H9 (cell line): ENCODE data around the gene STKLD1. TPM values are rescaled to one million over a fixed set of nuclear protein-coding genes. Genes with fewer than 3 reads are reported as not detected.

Source experiments
- DNase-seq: peaks from one replicate; pipeline ENCODE4 v3.0.0-alpha.2; 2017
- H2AFZ ChIP-seq: one replicate; pipeline ENCODE4 v1.6.1; 2013; ENCODE audit warnings: mild to moderate bottlenecking, low read length, control low read depth, moderate library complexity
- H2AK5ac ChIP-seq: 2 replicates; pipeline ENCODE4 v1.6.1; 2013; ENCODE audit warnings: low read length, control low read depth, mixed read lengths; ENCODE audit not compliant: insufficient read length
- H2BK120ac ChIP-seq: one replicate; pipeline ENCODE4 v1.6.1; 2013; ENCODE audit warnings: low read depth, mild to moderate bottlenecking, low read length, control low read depth, inconsistent platforms; ENCODE audit not compliant: poor library complexity, severe bottlenecking
- H2BK12ac ChIP-seq: 2 replicates; pipeline ENCODE4 v1.6.1; 2013; ENCODE audit warnings: low read length, control low read depth, mixed read lengths, low read depth; ENCODE audit not compliant: insufficient read length
- H2BK15ac ChIP-seq: 2 replicates; pipeline ENCODE4 v1.6.1; 2013; ENCODE audit warnings: low read depth, low read length, control low read depth
- H2BK20ac ChIP-seq: one replicate; pipeline ENCODE4 v1.6.1; 2013; ENCODE audit warnings: low read depth, mild to moderate bottlenecking, low read length, control low read depth, inconsistent platforms; ENCODE audit not compliant: poor library complexity, severe bottlenecking
- H2BK5ac ChIP-seq: 2 replicates; pipeline ENCODE4 v1.6.1; 2013; ENCODE audit warnings: low read length, control low read depth, mixed read lengths; ENCODE audit not compliant: insufficient read length
- H3K14ac ChIP-seq: 2 replicates; pipeline ENCODE4 v1.6.1; 2013; ENCODE audit warnings: low read length, control low read depth; ENCODE audit not compliant: insufficient read depth
- H3K18ac ChIP-seq: 2 replicates; pipeline ENCODE4 v1.6.1; 2013; ENCODE audit warnings: low read depth, mild to moderate bottlenecking, mixed read lengths, low read length, control low read depth; ENCODE audit not compliant: insufficient read length
- H3K23ac ChIP-seq: 2 replicates; pipeline ENCODE4 v1.6.1; 2013; ENCODE audit warnings: low read length, control low read depth, mixed read lengths, low read depth; ENCODE audit not compliant: insufficient read length
- H3K23me2 ChIP-seq: 2 replicates; pipeline ENCODE4 v1.6.1; 2013; ENCODE audit warnings: low read depth, mild to moderate bottlenecking, mixed read lengths, low read length, control low read depth; ENCODE audit not compliant: insufficient read length, poor library complexity, severe bottlenecking
- H3K27ac ChIP-seq: 2 replicates; pipeline ENCODE4 v1.5.1; 2013; ENCODE audit warnings: low read length, control low read depth, mixed read lengths, low read depth; ENCODE audit not compliant: insufficient read length
- H3K27me3 ChIP-seq: 2 replicates; pipeline ENCODE4 v1.6.1; 2013; ENCODE audit warnings: low read length, control low read depth, inconsistent platforms; ENCODE audit not compliant: insufficient read depth
- H3K4ac ChIP-seq: 2 replicates; pipeline ENCODE4 v1.6.1; 2013; ENCODE audit warnings: low read depth, mild to moderate bottlenecking, control low read depth, inconsistent platforms, low read length, moderate library complexity
- H3K4me1 ChIP-seq: 2 replicates; pipeline ENCODE4 v1.6.1; 2013; ENCODE audit warnings: low read length, control low read depth, inconsistent platforms; ENCODE audit not compliant: insufficient read depth
- H3K4me2 ChIP-seq: 2 replicates; pipeline ENCODE4 v1.6.1; 2013; ENCODE audit warnings: low read length, control low read depth, mixed read lengths; ENCODE audit not compliant: insufficient read length, insufficient read depth
- H3K56ac ChIP-seq: 2 replicates; pipeline ENCODE4 v1.6.1; 2013; ENCODE audit warnings: low read depth, mild to moderate bottlenecking, mixed read lengths, low read length, control low read depth; ENCODE audit not compliant: insufficient read length
- H3K79me1 ChIP-seq: 2 replicates; pipeline ENCODE4 v1.6.1; 2013; ENCODE audit warnings: low read depth, mild to moderate bottlenecking, moderate library complexity, low read length, control low read depth, inconsistent platforms; ENCODE audit not compliant: insufficient read depth, poor library complexity, severe bottlenecking
- H3K79me2 ChIP-seq: 2 replicates; pipeline ENCODE4 v1.6.1; 2013; ENCODE audit warnings: low read length, control low read depth, inconsistent platforms; ENCODE audit not compliant: insufficient read depth
- H3K9ac ChIP-seq: 2 replicates; pipeline ENCODE4 v1.6.1; 2013; ENCODE audit warnings: low read length, control low read depth, mixed read lengths; ENCODE audit not compliant: insufficient read length; ENCODE audit errors: extremely low read depth
- H3K9me3 ChIP-seq: one replicate; pipeline ENCODE4 v1.6.1; 2013; ENCODE audit warnings: low read depth, low read length, inconsistent platforms; ENCODE audit not compliant: control insufficient read depth
- H3T11ph ChIP-seq: one replicate; pipeline ENCODE4 v1.6.1; 2013; ENCODE audit warnings: mild to moderate bottlenecking, low read length, control low read depth, inconsistent platforms
- H4K20me1 ChIP-seq: one replicate; pipeline ENCODE4 v1.6.1; 2013; ENCODE audit not compliant: control insufficient read depth, insufficient read length, insufficient read depth
- H4K5ac ChIP-seq: 2 replicates; pipeline ENCODE4 v1.6.1; 2013; ENCODE audit warnings: low read depth, mild to moderate bottlenecking, mixed read lengths, low read length, control low read depth; ENCODE audit not compliant: insufficient read length
- H4K8ac ChIP-seq: replicated peaks from 2 replicates; pipeline ENCODE4 v1.6.1; 2013; ENCODE audit warnings: low read length, control low read depth, mixed read lengths, low read depth; ENCODE audit not compliant: insufficient read length
- H4K91ac ChIP-seq: 2 replicates; pipeline ENCODE4 v1.6.1; 2013; ENCODE audit warnings: low read depth, mild to moderate bottlenecking, moderate library complexity, mixed read lengths, low read length, control low read depth; ENCODE audit not compliant: insufficient read length
- H3K27ac Mint-ChIP-seq, 3 experiments: 2 replicates in 2 of 3; 3 replicates in 1 of 3; pipeline ENCODE4 v1.8.0; 2020 to 2021; ENCODE audit warnings: mixed read lengths in 3 of 3, mild to moderate bottlenecking in 1 of 3, moderate library complexity in 1 of 3
- H3K27me3 Mint-ChIP-seq: 2 replicates; pipeline ENCODE4 v1.8.0; 2021; ENCODE audit warnings: low read depth, mild to moderate bottlenecking, moderate library complexity, mixed read lengths
- H3K36me3 Mint-ChIP-seq, 3 experiments: 2 replicates in 2 of 3; 3 replicates in 1 of 3; pipeline ENCODE4 v1.8.0; 2020 to 2021; ENCODE audit warnings: low read depth in 3 of 3, mixed read lengths in 3 of 3; ENCODE audit not compliant: insufficient read depth in 1 of 3
- H3K4me1 Mint-ChIP-seq, 2 experiments: 2 replicates each; pipeline ENCODE4 v1.8.0; 2020; ENCODE audit warnings: mixed read lengths in 2 of 2
- H3K4me3 Mint-ChIP-seq, 2 experiments: 2 replicates in 1 of 2; 3 replicates in 1 of 2; pipeline ENCODE4 v1.8.0; 2020 to 2021; ENCODE audit warnings: mild to moderate bottlenecking in 2 of 2, mixed read lengths in 2 of 2, moderate library complexity in 1 of 2
- H3K9me3 Mint-ChIP-seq, 2 experiments: 2 replicates in 1 of 2; 3 replicates in 1 of 2; pipeline ENCODE4 v1.8.0; 2020; ENCODE audit warnings: mild to moderate bottlenecking in 2 of 2, mixed read lengths in 2 of 2, moderate library complexity in 1 of 2
- WGBS: extraction: QIAGEN DNeasy Blood & Tissue Kit; methylation state at CpG from one replicate; pipeline ENCODE4 v1.1.7; 2013; ENCODE audit warnings: missing lambda C conversion rate, low lambda C conversion rate, mixed read lengths; ENCODE audit not compliant: insufficient read length; ENCODE audit errors: extremely low coverage; 5-methylcytosine and 5-hydroxymethylcytosine counted together
- total RNA-seq: library from RNA; stranded (reverse); gene quantifications from 2 replicates; pipeline ENCODE4 v1.2.1, GENCODE V29; 2021
- TF ChIP-seq, protein P1 (sequence below): fragments of 200-600 bp; sonication (generic); conservative IDR thresholded peaks from 3 replicates; pipeline ENCODE4 v1.8.0; 2021; ENCODE audit warnings: antibody characterized with exemption, mild to moderate bottlenecking

Gene STKLD1
- total RNA-seq, 1 experiment from 2014 or later, result 0.57 TPM

DNA sequence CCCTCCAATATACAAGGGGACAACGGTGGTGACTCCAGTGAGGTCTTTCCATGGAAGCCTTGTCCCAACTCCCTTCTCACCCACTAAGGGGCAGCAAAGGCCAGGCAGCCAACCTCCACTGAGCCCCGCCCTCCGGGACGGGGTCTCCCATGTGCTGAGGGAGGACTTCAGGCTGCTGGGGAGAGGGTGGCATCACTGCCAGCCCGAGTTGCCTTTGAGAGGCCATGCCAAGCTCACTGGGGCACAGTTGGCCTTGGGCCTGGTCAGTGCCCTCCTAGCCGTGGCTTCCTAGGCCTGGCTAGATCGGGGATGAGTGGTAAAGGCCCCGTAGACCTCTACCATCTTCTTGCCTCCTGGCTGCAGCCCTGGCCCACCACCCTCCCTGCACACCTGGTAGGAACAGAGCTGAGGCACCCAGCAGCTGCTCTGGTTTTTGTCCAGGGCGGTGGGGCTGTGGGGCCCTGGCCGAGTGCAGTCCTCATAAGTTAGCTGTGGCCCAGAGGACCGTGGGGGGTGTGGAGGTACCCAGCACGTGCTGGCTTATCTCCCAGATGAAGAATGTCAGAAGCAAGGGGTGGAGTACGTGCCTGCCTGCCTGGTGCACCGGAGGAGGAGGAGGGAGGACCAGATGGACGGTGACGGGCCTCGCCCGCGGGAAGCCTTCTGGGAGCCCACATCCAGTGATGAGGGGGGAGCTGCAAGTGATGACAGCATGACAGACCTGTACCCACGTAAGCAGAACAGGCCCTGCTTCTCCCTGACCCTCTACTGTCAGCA lies 16.6 kb upstream of the STKLD1 start:
- no peaks in the 10 kb centered on the region; the same call in 1 of the 2 replicates for H3K27me3 Mint-ChIP-seq
- H3K79me1 ChIP-seq, result peaks cover 3% of the 10 kb centered on the region
- no peaks in the 10 kb centered on the region for H3K27me3 ChIP-seq
- no peak overlapping the region for H2BK12ac ChIP-seq
- TF ChIP-seq, protein P1, sequence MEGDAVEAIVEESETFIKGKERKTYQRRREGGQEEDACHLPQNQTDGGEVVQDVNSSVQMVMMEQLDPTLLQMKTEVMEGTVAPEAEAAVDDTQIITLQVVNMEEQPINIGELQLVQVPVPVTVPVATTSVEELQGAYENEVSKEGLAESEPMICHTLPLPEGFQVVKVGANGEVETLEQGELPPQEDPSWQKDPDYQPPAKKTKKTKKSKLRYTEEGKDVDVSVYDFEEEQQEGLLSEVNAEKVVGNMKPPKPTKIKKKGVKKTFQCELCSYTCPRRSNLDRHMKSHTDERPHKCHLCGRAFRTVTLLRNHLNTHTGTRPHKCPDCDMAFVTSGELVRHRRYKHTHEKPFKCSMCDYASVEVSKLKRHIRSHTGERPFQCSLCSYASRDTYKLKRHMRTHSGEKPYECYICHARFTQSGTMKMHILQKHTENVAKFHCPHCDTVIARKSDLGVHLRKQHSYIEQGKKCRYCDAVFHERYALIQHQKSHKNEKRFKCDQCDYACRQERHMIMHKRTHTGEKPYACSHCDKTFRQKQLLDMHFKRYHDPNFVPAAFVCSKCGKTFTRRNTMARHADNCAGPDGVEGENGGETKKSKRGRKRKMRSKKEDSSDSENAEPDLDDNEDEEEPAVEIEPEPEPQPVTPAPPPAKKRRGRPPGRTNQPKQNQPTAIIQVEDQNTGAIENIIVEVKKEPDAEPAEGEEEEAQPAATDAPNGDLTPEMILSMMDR, result peak; percentile 66
- H3K23ac ChIP-seq, result no peak overlapping the region
- peak overlapping the region in 2 of 3 experiments; percentile 23 to 74; a peak in 2 of 7 replicates for H3K27ac Mint-ChIP-seq
- no peak overlapping the region for H4K8ac ChIP-seq
- no peak overlapping the region for H2BK120ac ChIP-seq
- no CpG with 5 or more reads among the region's 20 CpGs for WGBS
- H3K27ac ChIP-seq, result no peak overlapping the region
- H3K18ac ChIP-seq, result no peak overlapping the region
- H3K9ac ChIP-seq, result no peak overlapping the region
- H3K4ac ChIP-seq, result no peak overlapping the region
- peaks cover 11 to 12% of the 10 kb centered on the region in 2 experiments for H3K4me1 Mint-ChIP-seq
- no peak overlapping the region for H2BK20ac ChIP-seq
- no peak overlapping the region for H3T11ph ChIP-seq
- peaks cover 10% of the 10 kb centered on the region for H3K23me2 ChIP-seq
- H3K4me3 Mint-ChIP-seq, result peak overlapping the region; percentile 24 to 53; a peak in 3 of 5 replicates
- no peaks in the 10 kb centered on the region for H3K4me1 ChIP-seq
- no peak overlapping the region for H4K91ac ChIP-seq
- H4K20me1 ChIP-seq, result no peaks in the 10 kb centered on the region
- peaks cover 20 to 68% (median 62%) of the 10 kb centered on the region in 3 experiments; a peak in 6 of 7 replicates for H3K36me3 Mint-ChIP-seq
- no peak overlapping the region for H4K5ac ChIP-seq
- H3K9me3 ChIP-seq, result no peaks in the 10 kb centered on the region
- H2AFZ ChIP-seq, result no peak overlapping the region
- H3K4me2 ChIP-seq, result no peak overlapping the region
- no peaks in the 10 kb centered on the region for H3K9me3 Mint-ChIP-seq
- no peak overlapping the region for H2BK15ac ChIP-seq
- DNase-seq, result peak; percentile 67
- no peaks in the 10 kb centered on the region; the same call in 1 of the 2 replicates for H3K79me2 ChIP-seq
- H2BK5ac ChIP-seq, result no peak overlapping the region
- H3K56ac ChIP-seq, result no peak overlapping the region
- H2AK5ac ChIP-seq, result no peak overlapping the region
- no peak overlapping the region for H3K14ac ChIP-seq
